SK-N-SH (cell line): ENCODE data around the gene CHD9. TPM values are rescaled to one million over a fixed set of nuclear protein-coding genes. Genes with fewer than 3 reads are reported as not detected.

Experiments
- CTCF ChIA-PET: fragments of 300-600, 350-600 bp; formaldehyde crosslinking; extraction: SDS; loops from one replicate; lab custom pipeline; 2021; lab: Yijun Ruan, JAX
- POLR2A ChIA-PET: fragments of 350-600 bp; sonication (Branson Sonifier 250); formaldehyde crosslinking; extraction: SDS; loops from one replicate; lab custom pipeline; 2020; ENCODE audit warnings: antibody characterized with exemption, inconsistent platforms; lab: Yijun Ruan, JAX
- DNase-seq: peaks from one replicate; pipeline ENCODE4 v3.0.0; 2012
- H2AFZ ChIP-seq: fragments of 200-600 bp; sonication (generic); 2 replicates; pipeline ENCODE4 v1.8.1; 2016; ENCODE audit warnings: antibody characterized with exemption, mild to moderate bottlenecking, low read depth
- H3F3A ChIP-seq: fragments of 200-600 bp; sonication (generic); replicated peaks from 2 replicates; pipeline ENCODE3; 2016; ENCODE audit warnings: antibody characterized with exemption, mild to moderate bottlenecking; ENCODE audit not compliant: insufficient read depth
- H3K27ac ChIP-seq, 2 experiments: fragments of 200-500 bp in 1 of 2; fragments of 200-600 bp in 1 of 2; sonication (Bioruptor generic) in 1 of 2; sonication (generic), shearing (Covaris generic) in 1 of 2; 2 replicates each; pipeline versions ENCODE4 v1.5.1 to v1.6.1; 2014 to 2016; ENCODE audit warnings: low read depth in 2 of 2, inconsistent platforms in 1 of 2, low read length in 1 of 2, mild to moderate bottlenecking in 1 of 2, mixed read lengths in 1 of 2
- H3K27me3 ChIP-seq: fragments of 200-600 bp; sonication (generic), shearing (Covaris generic); 2 replicates; pipeline ENCODE4 v1.6.1; 2016; ENCODE audit warnings: mixed run types; ENCODE audit not compliant: insufficient read depth
- H3K36me3 ChIP-seq, 2 experiments: fragments of 200-500 bp in 1 of 2; fragments of 200-600 bp in 1 of 2; sonication (Bioruptor generic) in 1 of 2; sonication (generic) in 1 of 2; replicated peaks in 1 of 2; 2 replicates each; pipeline versions ENCODE3 to v1.5.1; 2014 to 2016; ENCODE audit warnings: low read length in 1 of 2, mild to moderate bottlenecking in 1 of 2; ENCODE audit not compliant: insufficient read depth in 2 of 2, control insufficient read depth in 1 of 2
- H3K4me1 ChIP-seq, 2 experiments: fragments of 200-500 bp in 1 of 2; fragments of 200-600 bp in 1 of 2; sonication (Bioruptor generic) in 1 of 2; sonication (generic), shearing (Covaris generic) in 1 of 2; 2 replicates each; pipeline versions ENCODE4 v1.5.1 to v1.6.1; 2014 to 2016; ENCODE audit warnings: low read depth in 1 of 2, low read length in 1 of 2, mixed run types in 1 of 2; ENCODE audit not compliant: insufficient read depth in 2 of 2, control insufficient read depth in 1 of 2
- H3K4me2 ChIP-seq: fragments of 200-600 bp; sonication (generic), shearing (Covaris generic); 2 replicates; pipeline ENCODE4 v1.6.1; 2017; ENCODE audit warnings: mixed run types
- H3K4me3 ChIP-seq, 2 experiments: fragments of 200-500 bp in 1 of 2; fragments of 200-600 bp in 1 of 2; sonication (Bioruptor generic) in 1 of 2; sonication (generic), shearing (Covaris generic) in 1 of 2; 2 replicates each; pipeline versions ENCODE4 v1.5.1 to v1.8.1; 2014 to 2016; ENCODE audit warnings: low read depth in 2 of 2, inconsistent platforms in 1 of 2, low read length in 1 of 2, mild to moderate bottlenecking in 1 of 2, mixed read lengths in 1 of 2, moderate library complexity in 1 of 2
- H3K79me2 ChIP-seq: fragments of 200-600 bp; sonication (generic); 2 replicates; pipeline ENCODE4 v1.8.1; 2017; ENCODE audit warnings: mild to moderate bottlenecking; ENCODE audit not compliant: insufficient read depth
- H3K9ac ChIP-seq: fragments of 200-600 bp; sonication (generic); 2 replicates; pipeline ENCODE4 v1.6.1; 2017; ENCODE audit warnings: mixed run types
- H3K9me2 ChIP-seq: fragments of 200-600 bp; sonication (generic); 2 replicates; pipeline ENCODE4 v1.6.1; 2017; ENCODE audit warnings: mixed run types
- H3K9me3 ChIP-seq: fragments of 200-600 bp; sonication (generic); 2 replicates; pipeline ENCODE4 v1.6.1; 2017; ENCODE audit warnings: mixed run types, mild to moderate bottlenecking, moderate library complexity
- H4K20me1 ChIP-seq: fragments of 200-600 bp; sonication (generic); 2 replicates; pipeline ENCODE4 v1.6.1; 2017; ENCODE audit warnings: mild to moderate bottlenecking, mixed run types; ENCODE audit not compliant: insufficient read depth
- CHD2 ChIP-seq: fragments of 150-350 bp; IDR thresholded peaks from 2 replicates; pipeline ENCODE4 v1.6.1; 2018; ENCODE audit warnings: low read length; ENCODE audit not compliant: partially characterized antibody
- ELF1 ChIP-seq: IDR thresholded peaks from 2 replicates; pipeline ENCODE4 v1.4.0; 2012
- EZH2phosphoT487 ChIP-seq: fragments of 200-600 bp; sonication (generic); IDR thresholded peaks from 2 replicates; pipeline ENCODE4 v1.6.1; 2017; ENCODE audit warnings: low read depth, mixed run types, mild to moderate bottlenecking, antibody characterized with exemption, moderate library complexity, borderline replicate concordance
- FOXM1 ChIP-seq: IDR thresholded peaks from 2 replicates; pipeline ENCODE4 v1.4.0; 2012; ENCODE audit warnings: low read depth, mild to moderate bottlenecking
- GATA2 ChIP-seq: sonication (generic); formaldehyde crosslinking; IDR thresholded peaks from 2 replicates; pipeline ENCODE4 v1.5.0; 2020; ENCODE audit warnings: mild to moderate bottlenecking, missing genetic modification reagents
- MXI1 ChIP-seq: IDR thresholded peaks from 2 replicates; pipeline ENCODE4 v1.6.1; 2012; ENCODE audit warnings: mild to moderate bottlenecking, low read depth, low read length, improper control_type of control experiment
- NRF1 ChIP-seq: IDR thresholded peaks from 2 replicates; pipeline ENCODE4 v1.6.1; 2012; ENCODE audit warnings: low read depth, mild to moderate bottlenecking, low read length
- RFX5 ChIP-seq: IDR thresholded peaks from 2 replicates; pipeline ENCODE4 v1.6.1; 2012; ENCODE audit warnings: mild to moderate bottlenecking, improper control_type of control experiment, low read length
- RXRA ChIP-seq: IDR thresholded peaks from 2 replicates; pipeline ENCODE4 v1.4.0; 2012; ENCODE audit warnings: low read depth, mild to moderate bottlenecking, borderline replicate concordance
- SMC3 ChIP-seq: IDR thresholded peaks from 2 replicates; pipeline ENCODE4 v1.6.1; 2012; ENCODE audit warnings: low read depth, low read length, improper control_type of control experiment
- TAF1 ChIP-seq: IDR thresholded peaks from 2 replicates; pipeline ENCODE4 v1.6.1; 2012; ENCODE audit warnings: low read depth, mild to moderate bottlenecking, low read length, moderate library complexity, borderline replicate concordance
- TCF12 ChIP-seq: IDR thresholded peaks from 2 replicates; pipeline ENCODE4 v1.4.0; 2012
- TEAD4 ChIP-seq: IDR thresholded peaks from 2 replicates; pipeline ENCODE4 v1.4.0; 2012; ENCODE audit warnings: mild to moderate bottlenecking, borderline replicate concordance; ENCODE audit not compliant: insufficient read depth
- WGBS: methylation state at CpG from one replicate; pipeline ENCODE4 v1.1.6; 2017; ENCODE audit warnings: low lambda C conversion rate; 5-methylcytosine and 5-hydroxymethylcytosine counted together
- polyA plus RNA-seq, 3 experiments: library from polyadenylated mRNA; depleted of rRNA; stranded (reverse); fragments of >200 nt; gene quantifications; 2 replicates each; pipeline ENCODE4 v1.2.3, GENCODE V29; 2012
- TF ChIP-seq, protein P1 (sequence below): IDR thresholded peaks from 2 replicates; pipeline ENCODE4 v1.4.0; 2012; ENCODE audit warnings: low read depth, borderline replicate concordance
- TF ChIP-seq, protein P2 (sequence below): IDR thresholded peaks from 2 replicates; pipeline ENCODE4; 2012
- TF ChIP-seq, protein P3 (sequence below): IDR thresholded peaks from 2 replicates; pipeline ENCODE4 v1.4.0; 2012; ENCODE audit warnings: low read depth, borderline replicate concordance
- TF ChIP-seq, protein P4 (sequence below): IDR thresholded peaks from 2 replicates; pipeline ENCODE4 v1.4.0; 2012; ENCODE audit warnings: low read depth
- TF ChIP-seq, protein P5 (sequence below): fragments of 150-350 bp; IDR thresholded peaks from 2 replicates; pipeline ENCODE4 v1.6.1; 2017; ENCODE audit warnings: antibody characterized with exemption, low read length, low read depth, borderline replicate concordance

Gene CHD9
- polyA plus RNA-seq, 1 of the 3 experiments (the other 2 are of a cell fraction), result 6.2 TPM

DNA sequence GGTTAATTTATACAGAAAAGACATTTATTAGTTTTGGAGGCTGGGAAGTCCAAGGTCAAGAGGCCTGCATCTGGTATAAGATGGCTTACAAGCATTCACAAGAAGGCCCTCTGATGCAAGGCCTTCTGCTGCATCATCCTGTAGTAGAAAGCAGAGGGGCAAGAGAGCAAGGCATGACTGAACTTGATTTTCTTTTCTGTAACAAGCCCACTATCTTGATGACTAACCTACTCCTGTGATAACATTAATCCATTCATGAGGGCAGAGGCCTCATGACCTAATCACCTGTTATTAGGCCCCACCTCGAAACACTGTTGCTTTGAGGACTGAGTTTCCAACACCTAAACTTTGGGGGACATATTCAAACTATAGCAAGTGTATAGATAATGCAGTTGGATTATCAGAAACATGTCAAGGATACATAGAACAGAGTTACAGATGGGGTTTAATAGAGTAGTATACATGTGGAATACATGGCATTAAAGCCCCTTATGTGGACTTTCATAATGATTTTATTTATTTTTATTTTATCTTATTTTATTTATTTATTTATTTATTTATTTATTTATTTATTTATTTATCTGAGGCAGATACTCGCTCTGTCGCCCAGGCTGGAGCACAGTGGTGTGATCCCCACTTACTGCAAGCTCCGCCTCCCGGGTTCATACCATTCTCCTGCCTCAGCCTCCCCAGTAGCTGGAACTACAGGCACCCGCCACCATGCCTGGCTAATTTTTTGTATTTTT, 88.2 kb downstream of the CHD9 start:
- H3K9me2 ChIP-seq, result no peaks in the 10 kb centered on the region
- no peak overlapping the region for H2AFZ ChIP-seq
- no peak overlapping the region for H3K4me3 ChIP-seq
- CTCF ChIA-PET, result interaction anchor here (0.6 to 1.4 kb wide), 2 partner anchors 15 to 64 kb away, joined by 3 read pairs; no protein-coding TSS in a partner anchor
- no peak for DNase-seq
- peaks cover 0 to 11% of the 10 kb centered on the region in 2 experiments for H3K36me3 ChIP-seq
- H3K27me3 ChIP-seq, result no peaks in the 10 kb centered on the region
- no peak overlapping the region for H3K27ac ChIP-seq
- no peak overlapping the region for H3K9ac ChIP-seq
- peaks cover 11% of the 10 kb centered on the region; the same call in 1 of the 2 replicates for H4K20me1 ChIP-seq
- no peak overlapping the region for H3K4me2 ChIP-seq
- no peaks in the 10 kb centered on the region for H3K9me3 ChIP-seq
- H3K4me1 ChIP-seq, result no peaks in the 10 kb centered on the region
- 98% methylated on average over 6 of the region's 6 CpGs for WGBS
- peaks cover 17% of the 10 kb centered on the region for H3F3A ChIP-seq
- POLR2A ChIA-PET, result no interaction called here
- peaks cover 92% of the 10 kb centered on the region for H3K79me2 ChIP-seq
- TF ChIP-seq MXI1, result no peak
- no peak for TF ChIP-seq TAF1
- no peak for TF ChIP-seq FOXM1
- no peak for TF ChIP-seq CHD2
- TF ChIP-seq RXRA, result no peak
- no peak for TF ChIP-seq TCF12
- no peak for TF ChIP-seq SMC3
- TF ChIP-seq, protein P1, sequence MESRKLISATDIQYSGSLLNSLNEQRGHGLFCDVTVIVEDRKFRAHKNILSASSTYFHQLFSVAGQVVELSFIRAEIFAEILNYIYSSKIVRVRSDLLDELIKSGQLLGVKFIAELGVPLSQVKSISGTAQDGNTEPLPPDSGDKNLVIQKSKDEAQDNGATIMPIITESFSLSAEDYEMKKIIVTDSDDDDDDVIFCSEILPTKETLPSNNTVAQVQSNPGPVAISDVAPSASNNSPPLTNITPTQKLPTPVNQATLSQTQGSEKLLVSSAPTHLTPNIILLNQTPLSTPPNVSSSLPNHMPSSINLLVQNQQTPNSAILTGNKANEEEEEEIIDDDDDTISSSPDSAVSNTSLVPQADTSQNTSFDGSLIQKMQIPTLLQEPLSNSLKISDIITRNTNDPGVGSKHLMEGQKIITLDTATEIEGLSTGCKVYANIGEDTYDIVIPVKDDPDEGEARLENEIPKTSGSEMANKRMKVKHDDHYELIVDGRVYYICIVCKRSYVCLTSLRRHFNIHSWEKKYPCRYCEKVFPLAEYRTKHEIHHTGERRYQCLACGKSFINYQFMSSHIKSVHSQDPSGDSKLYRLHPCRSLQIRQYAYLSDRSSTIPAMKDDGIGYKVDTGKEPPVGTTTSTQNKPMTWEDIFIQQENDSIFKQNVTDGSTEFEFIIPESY, result no peak
- TF ChIP-seq, protein P2, sequence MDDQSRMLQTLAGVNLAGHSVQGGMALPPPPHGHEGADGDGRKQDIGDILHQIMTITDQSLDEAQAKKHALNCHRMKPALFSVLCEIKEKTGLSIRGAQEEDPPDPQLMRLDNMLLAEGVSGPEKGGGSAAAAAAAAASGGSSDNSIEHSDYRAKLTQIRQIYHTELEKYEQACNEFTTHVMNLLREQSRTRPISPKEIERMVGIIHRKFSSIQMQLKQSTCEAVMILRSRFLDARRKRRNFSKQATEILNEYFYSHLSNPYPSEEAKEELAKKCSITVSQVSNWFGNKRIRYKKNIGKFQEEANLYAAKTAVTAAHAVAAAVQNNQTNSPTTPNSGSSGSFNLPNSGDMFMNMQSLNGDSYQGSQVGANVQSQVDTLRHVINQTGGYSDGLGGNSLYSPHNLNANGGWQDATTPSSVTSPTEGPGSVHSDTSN, result no peak
- TF ChIP-seq, all 33 proteins: peak for 0

DNA sequence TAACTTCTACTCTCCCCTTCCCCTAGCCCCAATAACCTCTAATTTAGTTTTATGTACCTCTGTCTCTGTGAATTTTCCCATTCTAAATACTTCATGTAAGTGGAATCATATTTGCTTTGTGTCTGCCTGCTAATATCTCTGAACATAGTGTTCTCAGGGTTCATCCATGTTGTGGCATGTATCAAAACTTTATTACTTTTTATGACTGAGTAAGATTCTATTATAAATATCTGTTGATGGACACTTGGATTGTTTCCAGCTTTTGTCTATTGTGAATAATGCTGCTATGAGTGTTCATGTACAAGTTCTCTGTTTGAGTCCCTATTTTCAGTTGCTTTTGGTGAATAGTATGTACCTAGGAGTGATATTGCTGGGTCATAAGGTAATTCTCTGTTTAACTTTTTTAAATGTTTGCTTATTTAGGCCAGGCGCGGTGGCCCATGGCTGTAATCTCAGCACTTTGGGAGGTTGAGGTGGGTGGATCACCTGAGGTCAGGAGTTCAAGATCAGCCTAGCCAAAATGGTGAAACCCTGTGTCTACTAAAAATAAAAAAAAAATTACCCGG, 92.8 kb downstream of the CHD9 start:
- H3K9me3 ChIP-seq, result peaks cover 13% of the 10 kb centered on the region
- no peak overlapping the region for H2AFZ ChIP-seq
- ChIA-PET CTCF (no interaction called here), POLR2A (no interaction called here)
- TF ChIP-seq CHD2, result no peak
- TF ChIP-seq, protein P3, sequence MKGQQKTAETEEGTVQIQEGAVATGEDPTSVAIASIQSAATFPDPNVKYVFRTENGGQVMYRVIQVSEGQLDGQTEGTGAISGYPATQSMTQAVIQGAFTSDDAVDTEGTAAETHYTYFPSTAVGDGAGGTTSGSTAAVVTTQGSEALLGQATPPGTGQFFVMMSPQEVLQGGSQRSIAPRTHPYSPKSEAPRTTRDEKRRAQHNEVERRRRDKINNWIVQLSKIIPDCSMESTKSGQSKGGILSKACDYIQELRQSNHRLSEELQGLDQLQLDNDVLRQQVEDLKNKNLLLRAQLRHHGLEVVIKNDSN, result no peak
- no peak for TF ChIP-seq TEAD4
- no peak for TF ChIP-seq ELF1
- TF ChIP-seq GATA2 (CRISPR knock-in tag), result no peak
- TF ChIP-seq, protein P4, sequence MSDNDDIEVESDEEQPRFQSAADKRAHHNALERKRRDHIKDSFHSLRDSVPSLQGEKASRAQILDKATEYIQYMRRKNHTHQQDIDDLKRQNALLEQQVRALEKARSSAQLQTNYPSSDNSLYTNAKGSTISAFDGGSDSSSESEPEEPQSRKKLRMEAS, result no peak
- TF ChIP-seq TAF1, result no peak
- TF ChIP-seq NRF1, result no peak
- TF ChIP-seq FOXM1, result no peak
- TF ChIP-seq, protein P5, sequence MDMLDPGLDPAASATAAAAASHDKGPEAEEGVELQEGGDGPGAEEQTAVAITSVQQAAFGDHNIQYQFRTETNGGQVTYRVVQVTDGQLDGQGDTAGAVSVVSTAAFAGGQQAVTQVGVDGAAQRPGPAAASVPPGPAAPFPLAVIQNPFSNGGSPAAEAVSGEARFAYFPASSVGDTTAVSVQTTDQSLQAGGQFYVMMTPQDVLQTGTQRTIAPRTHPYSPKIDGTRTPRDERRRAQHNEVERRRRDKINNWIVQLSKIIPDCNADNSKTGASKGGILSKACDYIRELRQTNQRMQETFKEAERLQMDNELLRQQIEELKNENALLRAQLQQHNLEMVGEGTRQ, result no peak
- no peak for TF ChIP-seq RFX5
- no peak for TF ChIP-seq EZH2phosphoT487
- TF ChIP-seq MXI1, result no peak
- TF ChIP-seq, protein P2, result no peak
- peaks cover 94% of the 10 kb centered on the region for H3K79me2 ChIP-seq
- peaks cover 13% of the 10 kb centered on the region for H3F3A ChIP-seq
- no peaks in the 10 kb centered on the region for H3K27me3 ChIP-seq
- H3K4me1 ChIP-seq, result peaks cover 0 to 2% of the 10 kb centered on the region in 2 experiments; a peak in 2 of 4 replicates
- H3K36me3 ChIP-seq, result peaks cover 2 to 29% of the 10 kb centered on the region in 2 experiments
- H3K9ac ChIP-seq, result no peak overlapping the region
- no peak overlapping the region for H3K4me3 ChIP-seq
- no peak overlapping the region for H3K4me2 ChIP-seq
- H3K9me2 ChIP-seq, result no peaks in the 10 kb centered on the region
- WGBS, result 97% methylated on average over 3 of the region's 3 CpGs
- no peak for DNase-seq
- no peak overlapping the region for H3K27ac ChIP-seq
- H4K20me1 ChIP-seq, result peaks cover 11% of the 10 kb centered on the region
